ENCODE data around the gene ATOH8.
A peak's percentile ranks its signal among the peaks of the same experiment; 100 is the strongest.

ATOH8 gene

GRCh38 chr2:85724731-85725181 is 29.0 kb upstream of the ATOH8 start:
- no peak for DNase-seq (ENCODE audit: low read depth)
- H3K4me3 ChIP-seq (ENCODE audit: low read depth, low read length) = no peak overlapping the region
- TF ChIP-seq CTCF (IDR thresholded peaks at IDR 0.05; ENCODE audit: low read depth, low read length, missing control alignments) = no peak

GRCh38 chr2:85725451-85725850 is 28.3 kb upstream of the ATOH8 start:
- DNase-seq (ENCODE audit: low read depth) = no peak
- TF ChIP-seq CTCF (IDR thresholded peaks at IDR 0.05; ENCODE audit: low read depth, low read length, missing control alignments) = no peak
- no peak overlapping the region for H3K4me3 ChIP-seq (ENCODE audit: low read depth, low read length)

DNA sequence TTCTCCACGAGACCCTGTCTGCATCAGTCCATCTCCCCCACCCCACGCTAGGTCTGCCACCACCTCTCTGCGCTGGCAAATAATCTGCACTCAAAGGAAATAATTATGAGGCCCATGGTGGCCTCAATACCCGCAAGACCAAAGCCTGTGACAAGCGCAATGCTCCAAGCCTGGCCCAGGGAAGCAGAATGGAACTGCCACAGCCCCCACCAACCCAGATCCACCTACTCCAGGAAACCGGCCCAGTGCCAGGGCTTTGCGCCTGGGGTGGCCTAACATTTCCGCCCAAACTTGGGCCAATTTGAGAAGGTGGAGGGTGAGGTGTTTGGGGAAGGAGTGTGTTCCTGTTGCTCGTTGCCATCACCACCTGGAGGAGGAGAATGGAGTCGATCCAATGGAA is 26.0 kb upstream of the ATOH8 start:
- no peak for DNase-seq (ENCODE audit: low read depth)
- no peak for TF ChIP-seq CTCF (IDR thresholded peaks at IDR 0.05; ENCODE audit: low read depth, low read length, missing control alignments)
- H3K4me3 ChIP-seq (ENCODE audit: low read depth, low read length) = no peak overlapping the region

- no peak overlapping the region for H3K4me3 ChIP-seq (ENCODE audit: low read depth, low read length)
- TF ChIP-seq CTCF (IDR thresholded peaks at IDR 0.05; ENCODE audit: low read depth, low read length, missing control alignments) = no peak
- no peak for DNase-seq (ENCODE audit: low read depth)
Observed at GRCh38 chr2:85728342-85728741, 25.4 kb upstream of the ATOH8 start.

- no peak for DNase-seq (ENCODE audit: low read depth)
- peak; percentile 98 for TF ChIP-seq CTCF (IDR thresholded peaks at IDR 0.05; ENCODE audit: low read depth, low read length, missing control alignments)
- no peak overlapping the region for H3K4me3 ChIP-seq (ENCODE audit: low read depth, low read length)
Observed at GRCh38 chr2:85728883-85729824, 24.6 kb upstream of the ATOH8 start.

GRCh38 chr2:85729825-85730510 is 23.8 kb upstream of the ATOH8 start:
- no peak for TF ChIP-seq CTCF (IDR thresholded peaks at IDR 0.05; ENCODE audit: low read depth, low read length, missing control alignments)
- H3K4me3 ChIP-seq (ENCODE audit: low read depth, low read length) = no peak overlapping the region
- no peak for DNase-seq (ENCODE audit: low read depth)

All from GM12864 (cell line).